NCI-H1417 treated with DMSO at 0.1 percent for 48 hours (cell line): ENCODE measurements around the gene RECK.
"Not testable (repeated sequence)": the region's sequence is repeated elsewhere in the genome, so short reads cannot be mapped to it uniquely, and the experiment has no call there.

Experiments used
- DNase-seq: peaks from one replicate; lab custom pipeline; 2025; lab: John Stamatoyannopoulos, UW

The RECK gene

GRCh38 chr9:36036780-36037548, at the start of gene RECK:
RECK (plus strand) TSS chr9:36036913; CDS start chr9:36036999, 86 bp downstream.
- peak; percentile 2 for DNase-seq

- no peak for DNase-seq
Measured at GRCh38 chr9:35990155-35990554, 46.6 kb upstream of the RECK start.

- DNase-seq: not testable (repeated sequence)
Measured at GRCh38 chr9:35993136-35993535, 43.6 kb upstream of the RECK start.

- DNase-seq: no peak
Measured at GRCh38 chr9:35993976-35994720, 42.6 kb upstream of the RECK start.

GRCh38 chr9:35994959-35995358, 41.8 kb upstream of the RECK start:
- DNase-seq: no peak

- no peak for DNase-seq
Measured at GRCh38 chr9:35996358-35996970, 40.2 kb upstream of the RECK start.

GRCh38 chr9:35997016-35997415, 39.7 kb upstream of the RECK start:
- not testable (repeated sequence) for DNase-seq

GRCh38 chr9:35998333-35998732, 38.4 kb upstream of the RECK start:
- no peak for DNase-seq

- no peak for DNase-seq
Measured at GRCh38 chr9:36005891-36006290, 30.8 kb upstream of the RECK start.

GRCh38 chr9:36006549-36007315, 30.0 kb upstream of the RECK start:
- no peak for DNase-seq

- DNase-seq: no peak
Measured at GRCh38 chr9:36007316-36007708, 29.4 kb upstream of the RECK start.

GRCh38 chr9:36007852-36008251, 28.9 kb upstream of the RECK start:
- no peak for DNase-seq

- DNase-seq: peak; percentile 0
Measured at GRCh38 chr9:36008774-36009300, 27.9 kb upstream of the RECK start.

GRCh38 chr9:36011379-36011778, 25.3 kb upstream of the RECK start:
- DNase-seq: no peak

GRCh38 chr9:36017278-36017677, 19.4 kb upstream of the RECK start:
- DNase-seq: no peak

- DNase-seq: no peak
Measured at GRCh38 chr9:36018129-36018528, 18.6 kb upstream of the RECK start.

GRCh38 chr9:36018891-36019720, 17.6 kb upstream of the RECK start:
- DNase-seq: no peak

- no peak for DNase-seq
Measured at GRCh38 chr9:36021968-36022367, 14.7 kb upstream of the RECK start.

GRCh38 chr9:36023260-36024048, 13.3 kb upstream of the RECK start:
- DNase-seq: peak; percentile 1

GRCh38 chr9:36025746-36026145, 11.0 kb upstream of the RECK start:
- no peak for DNase-seq
